Middle frontal gyrus (tissue), 1 donor: ENCODE results near the gene SIGLEC10.
"Not testable (repeated sequence)": the region's sequence is repeated elsewhere in the genome, so short reads cannot be mapped to it uniquely, and the experiment has no call there.

Source experiments
- DNase-seq: peaks from one replicate; pipeline ENCODE4 v3.0.0-alpha.2; 2015; ENCODE audit warnings: low spot score; ENCODE audit errors: extremely low spot score

The SIGLEC10 gene

DNA sequence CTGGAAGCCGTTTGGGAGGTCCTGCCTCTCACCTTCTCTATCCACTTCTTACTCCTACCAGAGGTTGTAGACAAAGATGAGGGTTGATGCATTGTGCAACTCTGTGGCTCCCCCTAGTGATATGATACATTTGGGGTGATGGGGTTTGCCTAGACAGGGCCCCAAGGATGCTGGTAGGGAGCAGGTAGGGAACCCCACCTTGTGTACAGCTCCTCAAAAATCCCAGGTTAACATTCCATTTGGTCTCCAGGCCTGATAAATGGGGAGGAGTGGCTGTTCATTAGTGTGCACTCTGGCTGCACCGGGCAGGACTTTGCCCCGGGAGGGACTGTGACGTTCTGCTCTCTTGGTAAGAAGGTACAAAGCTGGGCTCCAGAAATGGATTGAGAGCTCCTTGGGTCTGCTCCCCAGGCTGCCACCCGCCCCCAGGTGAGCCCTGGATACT is 21.6 kb upstream of the SIGLEC10 start:
- DNase-seq, result no peak

DNA sequence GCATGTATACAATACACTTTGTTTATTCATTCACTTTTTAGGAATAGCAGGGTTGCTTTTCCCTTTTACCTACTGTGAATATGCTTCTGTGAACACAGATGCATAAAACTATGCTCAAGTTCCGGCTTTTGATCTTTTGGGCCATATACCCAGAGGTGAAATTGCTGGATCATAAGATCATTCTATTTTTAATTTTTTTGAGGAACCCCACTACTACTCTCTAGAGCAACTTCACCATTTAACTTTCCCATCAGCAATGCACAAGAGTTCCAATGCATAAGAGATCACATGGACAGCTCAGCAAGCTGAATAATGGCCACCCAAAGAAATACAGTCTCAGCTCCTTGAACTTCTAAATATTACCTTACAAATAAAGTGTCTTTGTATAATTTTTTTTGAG is 17.0 kb upstream of the SIGLEC10 start:
- DNase-seq, result no peak

- no peak for DNase-seq
Measured at GRCh38 chr19:51433043-51433442, 15.6 kb upstream of the SIGLEC10 start.

DNA sequence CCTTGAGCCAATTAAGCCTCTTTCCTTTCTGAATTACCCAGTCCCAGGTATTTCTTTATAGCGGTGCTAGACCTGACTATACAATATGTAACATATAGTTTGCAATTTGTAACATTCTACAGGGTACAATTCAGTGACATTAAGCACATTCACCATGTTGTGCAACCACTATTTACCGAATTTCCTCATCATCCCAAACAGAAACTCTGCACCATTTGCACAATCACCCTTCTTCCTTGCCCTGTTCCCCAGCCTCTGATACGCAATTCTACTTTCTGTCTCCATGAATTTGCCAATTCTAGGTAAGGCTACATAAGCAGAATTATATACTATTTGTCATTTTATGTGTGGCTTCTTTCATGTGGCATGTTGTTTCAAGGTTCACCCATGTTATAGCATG is 13.7 kb upstream of the SIGLEC10 start:
- no peak for DNase-seq

DNA sequence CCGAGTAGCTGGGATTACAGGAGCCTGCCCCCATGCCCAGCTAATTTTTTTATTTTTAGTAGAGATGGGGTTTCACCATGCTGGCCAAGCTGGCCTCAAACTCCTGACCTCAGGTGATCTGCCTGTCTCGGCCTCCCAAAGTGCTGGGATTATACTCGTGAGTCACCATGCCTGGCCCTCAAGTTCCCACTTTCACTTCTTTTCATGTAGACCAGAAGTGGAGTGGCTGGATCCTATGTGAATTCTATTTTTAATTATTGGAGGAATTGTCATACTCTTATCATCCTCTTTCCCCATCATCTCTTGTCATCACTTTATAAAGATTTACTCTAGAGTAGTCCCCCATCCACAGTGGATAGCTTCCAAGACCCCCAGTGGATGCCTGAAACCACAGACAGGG is 12.8 kb upstream of the SIGLEC10 start:
- DNase-seq, result no peak

DNA sequence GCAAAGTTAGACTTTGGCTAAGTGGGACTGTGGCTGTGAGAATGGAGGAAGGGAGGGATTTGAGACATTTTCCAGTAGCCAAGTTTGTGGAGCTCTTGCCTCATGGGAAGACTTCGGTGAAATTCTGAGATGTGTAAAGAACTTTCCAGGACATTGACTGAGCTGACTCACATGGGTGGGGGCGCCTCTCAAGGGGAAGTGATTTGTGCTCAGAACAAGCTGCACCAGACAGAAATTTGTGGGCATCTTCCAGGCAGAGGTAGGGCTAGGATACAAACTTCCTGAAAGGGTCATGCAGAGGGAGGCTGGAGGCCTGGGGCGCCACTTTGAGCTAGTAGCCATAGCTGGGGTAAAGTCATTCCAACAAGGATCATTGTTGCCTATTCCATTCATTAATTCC is 9.8 kb upstream of the SIGLEC10 start:
- DNase-seq, result no peak

- DNase-seq, result peak; percentile 15
Measured at GRCh38 chr19:51422053-51422448, 4.6 kb upstream of the SIGLEC10 start.

- DNase-seq, result no peak
Measured at GRCh38 chr19:51421229-51422052, 4.0 kb upstream of the SIGLEC10 start.

DNA sequence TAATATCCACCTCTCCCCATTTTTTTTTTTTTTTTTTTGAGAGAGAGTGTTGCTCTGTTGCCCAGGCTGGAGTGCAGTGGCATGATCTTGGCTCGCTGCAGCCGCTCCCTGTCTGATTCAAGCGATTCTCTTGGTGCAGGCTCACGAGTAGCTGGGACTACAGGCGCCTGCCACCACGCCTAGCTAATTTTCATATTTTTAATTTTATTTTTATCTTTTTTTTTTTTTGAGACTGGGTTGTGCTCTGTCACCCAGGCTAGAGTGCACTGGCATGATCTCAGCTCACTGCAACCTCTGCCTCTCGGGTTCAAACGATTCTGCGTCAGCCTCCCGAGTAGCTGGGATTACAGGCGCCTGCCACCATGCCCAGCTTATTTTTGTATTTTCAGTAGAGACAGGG is 3.1 kb upstream of the SIGLEC10 start:
- DNase-seq, result not testable (repeated sequence)

- no peak for DNase-seq
Measured at GRCh38 chr19:51418707-51419106, 1.3 kb upstream of the SIGLEC10 start.

DNA sequence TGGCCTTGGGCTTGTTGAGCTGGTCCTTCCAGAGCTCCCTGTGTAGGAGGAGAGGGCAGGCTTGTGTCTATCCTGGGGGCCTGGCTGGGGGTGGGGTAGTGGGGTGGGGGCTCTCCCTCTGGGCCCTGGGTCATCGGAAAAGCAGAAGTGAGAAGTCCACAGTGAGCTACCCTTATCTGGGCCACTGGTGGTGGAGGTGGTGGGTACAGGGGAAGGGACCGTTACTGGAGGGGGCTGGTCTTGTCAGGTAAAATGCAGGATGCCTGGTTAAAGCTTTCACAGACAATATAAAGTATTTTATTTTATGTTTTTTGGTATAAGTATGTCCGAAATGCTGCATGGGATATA is 342 bp upstream of the SIGLEC10 start:
- no peak for DNase-seq

DNA sequence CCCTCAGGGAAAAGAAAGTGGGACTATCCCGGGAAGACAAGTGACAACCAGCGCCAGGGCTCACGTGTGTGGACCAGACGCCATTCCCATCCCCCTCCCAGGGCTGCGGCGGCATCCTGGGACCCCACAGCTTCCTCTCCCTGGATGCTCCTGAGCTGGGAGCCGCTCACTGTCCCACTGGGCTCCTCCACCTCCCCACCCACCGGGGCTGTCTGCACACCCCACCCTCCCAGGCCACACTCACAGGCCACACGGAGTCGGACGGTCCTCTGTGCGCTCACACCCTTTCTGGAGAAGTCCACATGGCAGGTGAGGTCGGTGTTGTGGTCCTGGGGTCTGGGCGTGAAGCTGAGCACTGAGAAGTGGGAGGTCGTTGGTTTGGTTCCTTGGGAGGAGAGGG is 1.0 kb downstream of the SIGLEC10 start:
- DNase-seq, result not testable (repeated sequence)

GRCh38 chr19:51415187-51415586 is 2.3 kb downstream of the SIGLEC10 start:
- DNase-seq, result no peak

- DNase-seq, result no peak
Measured at GRCh38 chr19:51410950-51411748, 6.3 kb downstream of the SIGLEC10 start.

GRCh38 chr19:51407511-51408131 is 9.8 kb downstream of the SIGLEC10 start:
- DNase-seq, result no peak

DNA sequence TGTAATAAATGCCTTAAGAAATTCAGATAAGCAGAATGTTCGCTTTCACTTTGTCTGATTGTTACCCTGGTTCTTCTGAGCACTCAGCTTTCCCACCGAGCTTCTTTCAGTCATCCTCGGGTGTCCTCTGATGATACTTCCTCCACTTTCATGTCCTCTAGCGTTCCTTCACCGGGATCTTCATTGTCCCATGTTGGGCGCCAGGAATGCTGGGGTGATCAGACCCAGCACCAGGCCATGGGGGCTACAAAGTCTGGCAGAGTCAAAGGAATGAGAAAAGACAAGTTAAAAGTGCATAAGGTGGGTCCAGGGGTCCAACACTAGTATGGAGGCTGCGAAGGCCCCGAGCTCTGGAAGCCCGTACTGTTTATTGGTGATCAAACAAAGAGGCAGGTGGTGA is 15.3 kb downstream of the SIGLEC10 start:
- no peak for DNase-seq

DNA sequence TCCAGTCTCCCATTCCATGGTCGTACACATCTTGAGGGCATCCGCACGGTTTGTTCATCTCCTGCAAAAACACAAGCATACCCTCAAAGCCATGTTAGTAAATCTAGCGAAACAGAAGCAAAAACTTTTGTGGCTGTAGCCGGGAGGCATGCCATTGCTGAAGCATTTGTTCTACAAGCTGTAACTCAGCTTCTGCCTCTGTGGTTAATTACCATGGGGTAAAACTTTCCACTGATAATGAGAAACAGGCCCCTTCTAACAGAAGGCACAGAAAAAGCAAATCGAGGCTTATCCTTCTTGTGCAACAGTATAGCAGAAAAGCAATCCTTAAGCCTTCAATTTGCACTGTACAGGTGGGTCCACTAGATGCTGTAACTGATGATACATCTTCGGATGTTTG is 17.5 kb downstream of the SIGLEC10 start:
- not testable (repeated sequence) for DNase-seq

DNA sequence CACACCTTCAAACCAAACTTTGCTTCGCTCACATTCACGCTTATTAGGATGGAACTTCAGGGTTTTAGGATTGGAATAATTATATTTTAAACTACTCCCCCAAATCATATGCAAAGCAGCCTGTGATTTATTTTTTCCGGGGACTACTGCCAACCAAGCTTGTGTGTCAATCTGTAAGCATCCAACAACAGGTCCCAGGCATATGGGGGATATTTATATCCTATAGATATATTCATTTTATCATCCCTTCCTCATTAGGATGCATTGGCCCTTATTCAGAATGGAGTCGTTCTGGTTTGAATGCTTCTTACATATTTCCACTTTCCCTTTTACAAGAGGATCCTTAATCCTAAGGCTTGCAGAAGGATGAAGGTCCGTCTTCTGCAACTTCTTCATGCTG is 18.2 kb downstream of the SIGLEC10 start:
- no peak for DNase-seq

DNA sequence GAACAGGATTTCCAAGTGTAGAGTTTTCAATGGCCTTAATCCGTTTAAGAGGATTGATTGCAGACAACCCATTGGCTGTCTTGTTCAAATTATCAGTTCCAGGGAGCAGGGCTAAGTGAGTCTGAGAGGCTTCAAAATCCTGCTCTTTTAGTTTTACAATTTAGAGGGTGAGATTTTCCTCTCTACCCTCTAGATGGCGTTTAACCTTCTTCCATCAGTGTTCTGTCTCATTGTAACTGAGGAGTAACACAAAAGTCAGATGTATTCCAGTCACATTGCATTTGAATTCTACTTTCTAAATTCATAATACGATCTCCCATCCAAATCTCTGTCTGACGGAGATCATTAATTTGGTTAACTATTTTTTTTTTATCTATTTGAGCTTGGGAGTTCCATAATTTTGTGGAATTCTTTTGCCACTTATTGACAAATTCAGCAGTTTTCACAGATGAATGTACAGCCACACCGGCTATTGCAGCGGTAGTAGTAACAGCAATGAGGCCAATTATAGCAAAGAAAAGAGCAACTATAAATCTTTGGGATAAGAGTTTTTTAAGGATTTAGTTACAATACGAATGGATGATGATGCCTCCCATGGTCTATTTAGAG is 19.2 kb downstream of the SIGLEC10 start:
- no peak for DNase-seq

DNA sequence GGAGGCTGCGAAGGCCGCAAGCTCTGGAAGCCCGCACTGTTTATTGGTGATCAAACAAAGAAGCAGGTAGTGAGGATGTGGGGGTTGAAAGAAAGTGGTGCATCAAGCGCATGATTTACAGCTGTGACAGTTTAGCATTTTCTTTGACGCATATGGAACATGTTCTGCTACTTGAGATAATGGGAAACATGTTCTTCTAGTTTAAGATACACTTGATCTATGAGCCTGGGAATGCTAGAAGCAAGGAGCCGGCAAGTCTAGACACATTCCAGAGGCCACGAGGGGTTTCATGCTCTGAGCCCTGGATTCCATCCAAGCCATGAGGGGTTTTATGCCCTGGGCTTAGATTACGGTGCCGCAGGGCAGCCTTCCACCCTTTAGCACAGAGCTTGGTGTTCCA is 20.0 kb downstream of the SIGLEC10 start:
- not testable (repeated sequence) for DNase-seq

GRCh38 chr19:51396175-51396574 is 21.3 kb downstream of the SIGLEC10 start:
- no peak for DNase-seq
